NCI-H524 (cell line): ENCODE data around the gene SCAPER.

ENCODE experiments used
- DNase-seq, 2 experiments: peaks; one replicate each; lab custom pipeline; 2025; lab: John Stamatoyannopoulos, UW

Gene SCAPER, protein sequence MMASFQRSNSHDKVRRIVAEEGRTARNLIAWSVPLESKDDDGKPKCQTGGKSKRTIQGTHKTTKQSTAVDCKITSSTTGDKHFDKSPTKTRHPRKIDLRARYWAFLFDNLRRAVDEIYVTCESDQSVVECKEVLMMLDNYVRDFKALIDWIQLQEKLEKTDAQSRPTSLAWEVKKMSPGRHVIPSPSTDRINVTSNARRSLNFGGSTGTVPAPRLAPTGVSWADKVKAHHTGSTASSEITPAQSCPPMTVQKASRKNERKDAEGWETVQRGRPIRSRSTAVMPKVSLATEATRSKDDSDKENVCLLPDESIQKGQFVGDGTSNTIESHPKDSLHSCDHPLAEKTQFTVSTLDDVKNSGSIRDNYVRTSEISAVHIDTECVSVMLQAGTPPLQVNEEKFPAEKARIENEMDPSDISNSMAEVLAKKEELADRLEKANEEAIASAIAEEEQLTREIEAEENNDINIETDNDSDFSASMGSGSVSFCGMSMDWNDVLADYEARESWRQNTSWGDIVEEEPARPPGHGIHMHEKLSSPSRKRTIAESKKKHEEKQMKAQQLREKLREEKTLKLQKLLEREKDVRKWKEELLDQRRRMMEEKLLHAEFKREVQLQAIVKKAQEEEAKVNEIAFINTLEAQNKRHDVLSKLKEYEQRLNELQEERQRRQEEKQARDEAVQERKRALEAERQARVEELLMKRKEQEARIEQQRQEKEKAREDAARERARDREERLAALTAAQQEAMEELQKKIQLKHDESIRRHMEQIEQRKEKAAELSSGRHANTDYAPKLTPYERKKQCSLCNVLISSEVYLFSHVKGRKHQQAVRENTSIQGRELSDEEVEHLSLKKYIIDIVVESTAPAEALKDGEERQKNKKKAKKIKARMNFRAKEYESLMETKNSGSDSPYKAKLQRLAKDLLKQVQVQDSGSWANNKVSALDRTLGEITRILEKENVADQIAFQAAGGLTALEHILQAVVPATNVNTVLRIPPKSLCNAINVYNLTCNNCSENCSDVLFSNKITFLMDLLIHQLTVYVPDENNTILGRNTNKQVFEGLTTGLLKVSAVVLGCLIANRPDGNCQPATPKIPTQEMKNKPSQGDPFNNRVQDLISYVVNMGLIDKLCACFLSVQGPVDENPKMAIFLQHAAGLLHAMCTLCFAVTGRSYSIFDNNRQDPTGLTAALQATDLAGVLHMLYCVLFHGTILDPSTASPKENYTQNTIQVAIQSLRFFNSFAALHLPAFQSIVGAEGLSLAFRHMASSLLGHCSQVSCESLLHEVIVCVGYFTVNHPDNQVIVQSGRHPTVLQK (N-terminal part only)

DNA sequence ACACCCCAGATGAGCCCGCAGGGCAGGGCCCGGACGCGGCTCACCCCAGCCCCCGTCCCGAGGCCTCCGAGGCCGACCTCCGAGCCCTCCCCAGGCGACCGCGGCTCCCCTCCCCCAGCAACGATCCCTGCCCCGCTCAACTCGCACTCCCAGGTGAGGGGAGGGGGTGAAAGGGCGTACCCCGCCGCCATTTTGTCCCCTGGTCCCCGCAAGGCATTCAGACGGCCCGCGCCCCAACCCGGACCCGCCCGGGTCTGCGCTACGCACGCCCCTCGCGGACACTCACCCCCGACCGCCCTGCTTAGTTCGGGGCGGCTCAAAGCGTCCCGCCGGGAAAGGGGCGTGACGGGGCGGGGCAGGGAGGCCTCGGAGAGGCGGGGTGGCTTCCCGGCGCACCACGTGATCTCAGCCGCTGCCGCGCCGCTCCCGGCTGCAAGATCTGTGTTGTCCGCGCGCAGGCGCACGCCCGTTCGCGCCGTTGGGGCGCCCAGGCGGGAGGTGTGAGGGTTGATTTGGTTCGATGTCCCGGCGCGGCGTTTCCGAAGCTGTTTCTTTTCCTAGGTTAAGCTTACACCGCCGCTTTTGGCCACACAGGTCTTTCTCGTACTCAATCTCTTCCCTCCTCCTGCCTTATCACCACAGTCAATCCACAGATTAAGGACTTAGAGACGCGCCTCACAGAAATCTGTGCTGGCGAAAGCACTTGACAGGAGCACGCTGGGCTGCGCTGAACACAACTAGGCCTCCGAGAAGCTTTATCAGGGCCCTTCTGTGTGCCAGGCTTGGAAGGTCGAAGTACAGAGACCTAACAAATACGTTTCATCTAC is at the start of gene SCAPER:
Gene SCAPER (minus strand): TSS at position 328 of the 827 bp plus-strand sequence. CDS start 21,523 bp downstream, outside the sequence.
- peak; percentile 89 to 95 for DNase-seq

DNA sequence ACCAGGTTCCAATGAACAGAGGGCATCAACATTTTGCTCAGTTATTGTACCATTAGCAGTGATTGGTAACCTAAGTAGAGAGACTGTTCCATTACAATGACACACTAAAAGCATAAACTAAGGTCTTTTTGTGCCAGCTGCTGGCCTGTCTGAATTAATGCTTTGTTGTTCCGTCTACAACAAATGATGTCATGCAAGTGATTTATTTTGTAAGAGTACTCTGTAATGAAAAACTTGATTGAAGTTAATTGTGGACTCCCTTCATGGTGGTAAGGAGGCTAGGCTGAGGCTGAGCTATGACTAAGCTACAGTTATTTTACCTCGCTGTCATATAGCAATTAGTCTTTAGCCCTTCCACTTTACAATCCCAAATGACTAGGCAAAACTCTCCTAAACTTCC is 49.6 kb upstream of the SCAPER start:
- no peak for DNase-seq

DNA sequence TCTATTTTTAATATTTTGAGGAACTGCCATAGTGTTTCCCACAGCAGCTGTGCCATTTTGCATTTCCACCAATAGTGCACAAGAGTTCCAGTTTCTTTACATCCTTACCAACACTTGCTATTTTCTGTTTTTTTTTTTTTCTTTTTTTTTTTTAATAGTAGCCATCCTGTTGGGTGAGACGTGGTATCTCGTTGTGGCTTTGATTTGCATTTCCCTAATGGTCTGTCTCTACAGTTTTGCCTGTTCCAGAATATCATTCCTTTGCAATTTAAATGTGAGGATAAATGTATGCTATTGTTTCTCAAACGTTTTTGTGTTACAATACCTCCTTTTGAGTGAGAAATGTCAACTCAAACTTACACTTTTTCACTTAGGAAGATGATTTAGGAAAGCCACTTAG is 48.8 kb upstream of the SCAPER start:
- DNase-seq = no peak

DNA sequence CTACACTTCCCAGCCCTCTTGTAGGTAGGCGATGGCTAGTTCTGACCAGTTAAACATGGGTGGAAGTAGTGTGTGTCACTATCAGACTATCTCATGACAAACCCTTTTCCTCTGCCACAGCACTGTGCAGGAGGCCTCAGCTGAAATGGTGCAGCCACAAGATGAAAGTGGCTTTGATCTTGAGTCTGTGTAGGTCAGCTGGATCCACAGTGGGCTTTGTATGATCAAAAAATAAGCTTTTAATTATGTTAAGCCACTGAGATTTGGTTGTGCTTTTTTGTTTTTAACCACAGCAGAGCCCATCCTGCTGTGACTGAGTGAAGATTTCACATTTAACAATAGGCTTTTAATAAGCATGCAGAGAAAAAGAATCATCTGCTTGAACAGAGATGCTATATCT is 46.1 kb upstream of the SCAPER start:
- DNase-seq = no peak

DNA sequence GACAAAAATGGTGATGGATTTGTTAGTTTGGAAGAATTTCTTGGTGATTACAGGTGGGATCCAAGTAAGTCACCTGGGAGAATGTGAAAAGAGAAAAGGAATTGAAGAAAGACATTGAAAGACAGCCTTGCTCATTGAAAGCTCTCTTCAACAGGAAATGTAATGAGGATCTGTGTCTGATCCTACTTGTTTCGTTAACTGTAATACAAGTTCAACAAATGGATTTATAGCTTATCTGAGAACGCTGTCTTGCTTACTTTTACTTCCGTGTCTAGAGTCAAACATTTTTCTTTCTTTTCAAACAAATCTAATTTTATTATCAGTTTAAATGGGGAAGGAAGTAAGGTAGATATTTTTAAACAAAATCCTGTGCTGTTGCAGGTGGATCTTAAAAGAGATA is 42.3 kb upstream of the SCAPER start:
- DNase-seq = no peak

DNA sequence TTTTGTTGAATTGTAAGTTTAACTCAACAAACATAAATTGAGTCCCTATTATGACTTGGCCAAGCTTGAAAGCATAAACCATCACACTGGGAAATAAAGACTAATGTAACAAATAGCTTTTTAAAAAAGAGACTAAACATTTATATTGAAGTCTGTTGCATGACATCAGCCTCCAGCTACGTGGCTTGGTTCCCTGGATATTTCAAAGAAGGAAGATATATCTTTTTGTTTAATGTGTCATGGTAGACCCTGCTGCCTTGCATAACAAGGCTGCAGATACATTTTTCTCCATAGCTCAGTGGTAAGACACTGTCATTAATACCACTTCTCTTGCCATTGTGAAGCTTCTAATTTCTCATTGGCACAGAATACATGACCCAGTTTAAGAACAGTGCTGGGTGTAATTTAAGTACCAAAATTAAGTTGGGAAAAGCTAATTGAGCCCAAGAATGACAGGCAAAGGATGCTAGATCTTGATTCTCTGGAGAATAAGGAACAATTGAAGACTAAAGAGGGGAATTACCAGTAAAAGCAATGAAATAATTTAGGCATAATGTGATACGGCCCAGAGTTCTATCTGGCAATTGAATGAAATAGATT is 40.5 kb upstream of the SCAPER start:
- no peak for DNase-seq

DNA sequence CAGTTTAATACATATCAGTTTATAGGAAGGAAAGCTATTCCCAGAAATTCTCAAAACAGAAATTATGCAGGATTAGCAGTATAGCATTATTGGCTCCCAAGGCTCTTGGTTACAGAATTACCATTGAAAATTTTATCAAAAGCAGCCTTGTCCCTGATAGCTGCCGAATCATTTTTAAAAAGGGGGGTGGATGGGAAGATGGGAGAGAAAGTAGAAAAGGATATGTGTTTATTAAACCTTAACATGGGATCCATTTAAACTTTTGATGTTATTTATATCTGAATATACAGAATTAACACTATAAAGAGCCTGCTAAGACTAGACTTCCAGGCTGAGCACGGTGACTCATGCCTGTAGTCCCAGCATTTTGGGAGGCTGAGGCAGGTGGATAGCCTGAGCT is 37.2 kb upstream of the SCAPER start:
- no peak for DNase-seq

DNA sequence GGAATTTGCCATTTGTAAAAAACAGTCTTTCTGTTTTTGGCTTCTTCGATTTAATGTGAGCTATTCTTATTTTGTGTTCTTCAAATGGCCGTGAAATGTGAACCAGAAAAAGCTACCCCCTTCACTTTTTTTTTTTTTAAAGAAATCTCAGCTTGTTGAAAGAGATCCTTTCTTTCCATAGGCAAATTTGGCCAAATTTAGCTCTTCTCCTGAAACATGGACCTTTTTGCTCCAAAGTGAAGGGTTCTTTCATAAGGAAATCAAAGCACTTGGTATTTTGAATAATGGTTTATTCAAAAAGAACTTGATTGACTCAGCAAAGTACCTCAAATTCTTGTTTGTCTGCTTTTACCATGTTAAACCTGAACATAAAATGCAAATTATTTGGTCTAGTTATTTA is 36.5 kb upstream of the SCAPER start:
- no peak for DNase-seq

DNA sequence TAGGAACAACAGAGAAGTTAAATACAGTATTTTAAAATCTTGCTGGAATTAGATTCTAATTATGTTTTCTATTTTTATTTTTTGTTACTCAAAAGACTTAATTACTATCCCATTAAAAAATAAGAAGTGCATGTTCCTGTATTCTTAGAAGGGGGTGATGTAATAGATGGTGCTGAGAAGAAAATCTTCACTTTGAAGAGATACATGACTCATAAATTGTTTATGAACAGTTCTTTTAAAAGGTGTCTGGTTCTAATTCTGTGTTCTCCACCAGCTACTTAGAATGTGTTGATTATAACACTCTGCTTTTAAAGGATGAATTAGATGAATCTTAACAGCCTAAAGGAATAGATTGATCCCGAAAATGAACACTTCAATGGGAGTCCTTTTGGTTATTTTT is 34.6 kb upstream of the SCAPER start:
- no peak for DNase-seq

DNA sequence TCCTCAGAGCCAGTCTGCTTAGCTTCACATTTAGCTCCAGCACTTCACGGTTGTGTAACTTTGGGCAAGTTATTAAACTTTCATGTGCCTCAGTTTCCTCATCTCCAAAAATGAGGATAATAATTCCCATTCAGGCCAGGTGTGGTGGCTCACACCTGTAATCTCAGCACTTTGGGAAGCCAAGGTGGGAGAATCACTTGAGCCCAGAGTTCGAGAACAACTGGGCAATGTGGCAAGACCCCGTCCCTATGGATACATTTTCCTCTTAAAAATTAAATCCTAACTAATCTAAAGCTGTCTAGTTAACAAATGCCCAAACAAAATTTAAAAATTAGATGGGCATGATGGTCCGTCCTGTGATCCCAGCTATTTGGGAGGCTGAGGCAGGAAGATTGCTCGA is 33.6 kb upstream of the SCAPER start:
- DNase-seq = no peak

DNA sequence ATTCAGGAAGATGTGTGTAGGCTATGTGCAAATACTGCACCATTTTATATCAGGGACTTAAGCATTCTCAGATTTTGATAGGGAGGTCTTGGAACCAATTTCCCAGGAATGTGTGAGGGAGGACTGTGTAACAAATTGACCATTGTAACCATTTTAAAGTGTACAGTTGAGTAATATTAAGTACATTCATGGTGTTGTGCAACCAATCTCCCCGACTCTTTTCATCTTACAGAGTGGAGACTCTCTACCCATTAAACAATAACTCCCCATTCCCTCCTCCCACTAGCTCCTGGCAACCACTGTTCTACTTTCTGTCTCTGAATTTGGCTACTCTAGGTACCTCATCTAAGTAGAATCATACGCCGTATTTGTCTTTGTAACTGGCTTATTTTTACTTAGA is 31.5 kb upstream of the SCAPER start:
- DNase-seq = no peak

DNA sequence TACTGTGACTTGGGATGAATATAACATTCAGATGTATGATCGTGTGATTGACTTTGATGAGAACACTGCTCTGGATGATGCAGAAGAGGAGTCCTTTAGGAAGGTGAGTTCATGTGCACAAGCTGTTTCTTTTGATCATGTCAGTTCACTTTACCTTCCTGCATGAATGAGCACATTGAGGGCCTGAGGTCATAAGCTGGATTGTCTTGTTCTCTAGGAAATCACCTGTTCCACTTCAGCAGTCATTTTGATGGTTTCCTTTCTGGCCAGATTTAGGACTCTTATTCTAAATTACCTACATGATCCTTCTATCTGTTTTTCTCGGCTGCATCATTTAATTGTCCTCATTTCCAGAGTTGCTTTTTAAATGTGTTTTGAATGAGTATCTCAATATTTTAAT is 30.5 kb upstream of the SCAPER start:
- DNase-seq = no peak

DNA sequence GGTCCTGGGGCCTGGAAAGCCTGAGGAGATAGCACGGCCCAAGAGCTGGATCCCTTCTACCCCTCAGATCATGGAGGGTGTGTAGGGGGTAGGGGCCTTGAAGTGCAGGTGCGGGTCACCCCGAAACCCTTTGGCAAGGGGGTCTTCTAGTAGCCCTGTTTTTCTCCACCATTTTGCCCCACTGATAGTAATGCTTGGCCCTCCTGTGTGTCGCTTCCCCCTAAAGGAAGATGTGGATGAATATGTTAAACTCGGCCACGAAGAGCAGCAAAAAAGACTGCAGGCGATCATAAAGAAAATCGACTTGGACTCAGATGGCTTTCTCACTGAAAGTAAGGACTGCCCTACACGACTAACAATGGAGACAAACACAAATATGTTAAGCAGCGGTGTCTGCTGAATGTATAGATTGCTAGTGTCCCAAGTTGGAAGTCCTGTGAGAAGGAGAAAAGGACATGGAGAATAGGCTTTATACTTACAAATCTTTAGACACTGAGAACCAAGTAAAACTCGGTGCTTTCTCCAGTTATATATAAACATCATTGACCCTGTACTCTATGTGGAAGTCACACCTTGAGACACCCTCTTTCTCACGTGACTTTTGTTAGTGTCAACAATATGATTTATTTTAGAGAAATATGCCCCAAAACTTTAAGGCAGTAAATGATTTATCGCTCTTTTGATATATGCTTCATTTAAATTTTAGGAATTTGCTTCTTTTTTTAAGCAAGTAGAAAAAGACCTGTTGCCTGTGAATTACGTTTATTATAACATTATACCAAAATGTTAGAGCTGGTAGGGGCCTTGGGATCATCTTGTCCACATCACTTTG is 27.2 kb upstream of the SCAPER start:
- no peak for DNase-seq

DNA sequence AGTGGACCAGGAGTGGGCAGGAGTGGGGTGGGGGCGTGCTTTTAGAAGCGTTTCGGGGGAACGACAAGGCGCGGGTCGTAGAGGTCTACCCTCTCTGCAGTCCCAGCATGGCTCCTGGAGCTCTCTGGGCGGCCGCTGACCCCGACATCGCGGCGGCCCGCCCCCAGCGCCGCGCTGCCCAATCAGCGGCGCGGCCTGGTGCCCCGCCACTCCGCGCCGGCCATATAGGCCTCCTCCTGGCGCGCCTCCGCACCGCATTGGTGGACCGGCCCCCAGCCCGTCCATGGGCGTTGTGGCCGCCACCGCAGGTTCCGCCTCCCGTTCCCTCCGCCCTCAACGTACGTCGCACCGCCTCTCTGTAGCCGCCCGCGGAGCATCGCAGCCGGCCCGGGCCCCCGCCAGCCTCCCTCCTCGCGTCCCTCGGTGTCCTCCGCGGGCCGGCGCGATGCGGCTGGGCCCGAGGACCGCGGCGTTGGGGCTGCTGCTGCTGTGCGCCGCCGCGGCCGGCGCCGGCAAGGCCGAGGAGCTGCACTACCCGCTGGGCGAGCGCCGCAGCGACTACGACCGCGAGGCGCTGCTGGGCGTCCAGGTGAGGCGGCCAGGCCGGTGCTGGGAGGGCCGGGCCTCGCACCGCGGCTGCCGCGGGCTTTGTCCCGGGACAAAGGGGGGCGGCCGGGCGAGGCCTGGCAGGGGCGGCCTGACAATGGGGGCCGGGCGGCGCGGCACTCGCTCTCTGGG is 26.4 kb upstream of the SCAPER start, which contains the start of gene RCN2:
Gene RCN2 (plus strand): TSS at position 353 of the 738 bp plus-strand sequence. CDS start 93 bp downstream, at position 446.
- peak; percentile 89 to 95 for DNase-seq

DNA sequence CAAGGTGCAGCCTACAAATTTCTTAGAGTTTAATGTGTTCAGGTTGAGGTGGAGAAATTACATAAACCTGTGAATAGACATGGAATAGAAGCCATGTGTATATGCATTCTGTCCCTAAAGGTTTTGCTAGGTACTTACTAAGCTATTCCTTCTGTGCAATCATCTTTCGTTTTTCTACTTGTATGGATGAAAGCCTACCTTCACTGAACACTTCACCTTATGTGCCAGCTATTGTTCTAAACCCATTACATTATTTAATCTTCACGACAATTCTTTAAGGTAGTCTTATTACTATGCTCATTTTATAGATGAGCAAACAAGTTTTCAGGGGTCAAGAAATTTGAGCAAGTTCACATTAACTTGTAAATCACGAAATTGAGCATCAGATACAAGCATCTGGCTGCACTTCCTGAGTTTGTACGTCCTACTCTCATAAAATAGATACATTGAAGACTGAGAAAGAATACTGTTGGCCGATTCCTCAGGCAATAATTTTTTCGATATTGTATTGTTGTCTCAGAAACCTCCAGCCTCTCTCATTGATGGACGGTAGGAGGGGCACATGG is 25.8 kb upstream of the SCAPER start:
- DNase-seq = peak in 1 of 2 experiments; percentile 39

DNA sequence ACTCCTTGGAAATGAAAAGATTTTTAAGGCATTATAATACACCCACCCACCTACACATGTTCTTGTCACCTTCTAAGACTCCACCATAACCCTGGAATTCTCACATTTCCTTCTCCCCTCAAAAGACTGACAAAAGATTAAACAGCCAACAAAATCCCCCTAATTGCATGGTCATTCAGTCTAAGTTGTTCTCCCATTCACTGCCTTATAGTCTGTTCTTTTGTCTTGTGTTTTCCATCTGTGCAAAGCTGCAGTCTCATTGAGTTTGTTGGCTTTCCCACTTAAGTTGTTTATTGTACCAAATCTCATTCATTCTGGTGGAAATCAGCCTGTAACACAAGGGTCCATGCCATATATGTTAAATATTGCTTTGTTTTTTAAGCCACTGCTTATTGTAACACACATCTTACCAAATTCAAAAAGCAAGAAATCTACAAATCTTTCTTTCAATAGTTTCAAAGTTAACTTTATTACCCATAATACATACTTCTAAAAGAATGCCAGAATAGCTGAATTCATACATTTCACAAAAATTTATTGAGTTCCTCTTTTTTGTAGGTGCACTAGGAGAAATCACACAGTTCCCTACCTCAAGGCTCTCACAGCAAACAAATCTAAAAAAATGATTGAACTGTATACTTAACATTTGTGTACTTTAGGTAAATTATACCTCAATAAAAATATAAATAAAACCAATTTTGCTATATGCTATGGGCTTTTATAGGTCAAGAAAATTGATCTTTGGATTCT is 24.0 kb upstream of the SCAPER start:
- no peak for DNase-seq

DNA sequence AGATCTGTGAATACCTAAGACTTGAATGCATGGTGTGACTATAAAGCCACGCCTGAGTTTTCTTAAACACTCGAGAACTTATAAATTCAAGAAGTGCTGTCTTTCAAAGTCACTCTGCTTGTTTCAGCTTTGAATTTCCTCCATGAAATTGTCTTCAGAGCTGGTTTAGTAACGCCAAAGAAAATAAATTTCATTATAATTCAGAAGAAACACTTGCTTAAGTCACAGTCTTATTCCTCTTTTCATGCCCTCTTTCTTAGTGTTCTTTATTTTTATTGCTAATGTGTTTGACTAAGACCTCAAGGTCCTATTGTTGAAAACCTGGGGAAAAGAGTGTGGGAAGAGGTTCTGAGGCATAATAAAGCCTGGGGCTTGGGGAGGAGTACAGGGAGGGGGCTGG is 23.1 kb upstream of the SCAPER start:
- DNase-seq = no peak

DNA sequence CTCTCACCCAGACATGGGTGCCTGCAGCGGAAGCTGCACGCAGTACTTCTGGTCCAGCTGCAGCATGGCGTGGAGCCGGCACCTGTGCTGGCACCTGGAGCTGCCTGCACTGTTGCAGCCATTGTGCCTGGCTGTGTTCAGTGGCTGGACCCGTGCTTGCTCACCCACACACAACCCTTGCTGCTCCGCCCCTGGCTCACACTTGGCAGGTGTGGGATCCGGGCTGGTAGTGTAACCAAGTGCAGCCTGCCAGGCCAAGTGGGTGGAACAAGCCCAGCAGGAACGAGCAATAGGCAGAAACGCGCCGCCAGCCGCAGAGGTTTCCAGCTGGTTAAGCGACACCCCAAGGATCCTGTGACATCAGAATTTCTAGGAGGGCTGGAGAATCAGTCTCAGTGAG is 11.2 kb upstream of the SCAPER start:
- no peak for DNase-seq
